Stimulated activated CD8-positive, alpha-beta memory T cell treated with anti-CD3 and anti-CD28 coated beads, Interleukin-4, amount 100 ng/mL, for 1 hour (primary cell): ENCODE results near the gene TCEAL8.
"Not testable (repeated sequence)": the region's sequence is repeated elsewhere in the genome, so short reads cannot be mapped to it uniquely, and the experiment has no call there.

ENCODE experiments used
- DNase-seq, 2 donors: peaks; one replicate each; pipeline ENCODE4 v3.0.0-alpha.2; 2020; ENCODE audit warnings: low read depth in 2 of 2, low spot score in 1 of 2

The TCEAL8 gene

GRCh38 chrX:103254921-103255493 is at the start of gene TCEAL8:
TSS of gene TCEAL8 (minus strand) at chrX:103255155. CDS start at chrX:103253979, 1,176 bp downstream.
- DNase-seq = peak; percentile 15 to 22

- no peak for DNase-seq
These were observed 49.8 kb upstream of the TCEAL8 start for GRCh38 chrX:103304705-103305104.

GRCh38 chrX:103293118-103293517 is 38.2 kb upstream of the TCEAL8 start:
- no peak for DNase-seq

- no peak for DNase-seq
These were observed 24.7 kb upstream of the TCEAL8 start for GRCh38 chrX:103279624-103280023.

GRCh38 chrX:103276581-103277002 is 21.6 kb upstream of the TCEAL8 start, which contains the start of gene TCEAL5:
TSS of gene TCEAL5 (minus strand) at chrX:103276750. CDS start at chrX:103274563, 2,187 bp downstream.
- DNase-seq = no peak

- DNase-seq = no peak
These were observed 21.1 kb upstream of the TCEAL8 start for GRCh38 chrX:103275947-103276567.

- no peak for DNase-seq
These were observed 19.3 kb upstream of the TCEAL8 start for GRCh38 chrX:103274284-103274683.

- DNase-seq = no peak
These were observed 3.3 kb upstream of the TCEAL8 start for GRCh38 chrX:103258275-103258674.

- DNase-seq = no peak
These were observed 1.7 kb upstream of the TCEAL8 start for GRCh38 chrX:103256651-103257050.

GRCh38 chrX:103254171-103254824 is 657 bp downstream of the TCEAL8 start:
- DNase-seq = no peak

- DNase-seq = no peak
These were observed 1.3 kb downstream of the TCEAL8 start for GRCh38 chrX:103253608-103254007.

GRCh38 chrX:103250977-103251376 is 4.0 kb downstream of the TCEAL8 start:
- DNase-seq = no peak

- DNase-seq = no peak
These were observed 5.2 kb downstream of the TCEAL8 start for GRCh38 chrX:103249805-103250204.

GRCh38 chrX:103248553-103248952 is 6.4 kb downstream of the TCEAL8 start:
- no peak for DNase-seq

- DNase-seq = no peak
These were observed 14.8 kb downstream of the TCEAL8 start for GRCh38 chrX:103240155-103240554.

- no peak for DNase-seq
These were observed 18.7 kb downstream of the TCEAL8 start for GRCh38 chrX:103236296-103236695.

- DNase-seq = not testable (repeated sequence)
These were observed 19.3 kb downstream of the TCEAL8 start for GRCh38 chrX:103235608-103236007.

- DNase-seq = no peak
These were observed 20.1 kb downstream of the TCEAL8 start for GRCh38 chrX:103234869-103235268.

- no peak for DNase-seq
These were observed 21.7 kb downstream of the TCEAL8 start for GRCh38 chrX:103233263-103233662.

GRCh38 chrX:103225918-103226317 is 29.0 kb downstream of the TCEAL8 start:
- not testable (repeated sequence) for DNase-seq

- no peak for DNase-seq
These were observed 34.2 kb downstream of the TCEAL8 start for GRCh38 chrX:103220511-103221323.
